Bronchial smooth muscle cell (primary cell): Measurements from ENCODE around the gene CLCF1. TPM values are rescaled to one million over a fixed set of nuclear protein-coding genes. Genes with fewer than 3 reads are reported as not detected.

ENCODE experiments used
- total RNA-seq: library from RNA; depleted of rRNA; stranded (reverse); fragments of >200 nt; gene quantifications from 2 replicates; pipeline ENCODE4 v1.2.1, GENCODE V29; 2014

Gene CLCF1
- total RNA-seq = 2.7 and 3.0 TPM in 2 replicates

GRCh38 chr11:67372993-67373647, at the start of gene CLCF1:
Gene CLCF1, minus strand, starts transcription at chr11:67373598. Its CDS starts 59 bp downstream, at chr11:67373539.

GRCh38 chr11:67415501-67416304, 42.3 kb upstream of the CLCF1 start, which contains the start of gene CARNS1:
Gene CARNS1, plus strand, starts transcription at chr11:67415678. Its CDS starts 522 bp downstream, at chr11:67416200.

GRCh38 chr11:67401495-67402191, 28.2 kb upstream of the CLCF1 start, which contains the start of gene PPP1CA:
Gene PPP1CA, minus strand, starts transcription at chr11:67401858. Its CDS starts 76 bp downstream, at chr11:67401782.

GRCh38 chr11:67391304-67392182, 18.1 kb upstream of the CLCF1 start, which contains the start of gene RAD9A:
Gene RAD9A, plus strand, starts transcription at chr11:67391986. Its CDS starts 59 bp downstream, at chr11:67392045.

GRCh38 chr11:67353317-67354074, 19.9 kb downstream of the CLCF1 start, which contains the start of gene POLD4:
Gene POLD4, minus strand, starts transcription at chr11:67353546. Its CDS starts 147 bp downstream, at chr11:67353399.

Other genes starting within 250 kb of the CLCF1 start
- gene GRK2, start 107.1 kb downstream of the CLCF1 start, total RNA-seq = 21.3 and 23.3 TPM in 2 replicates
- 26.6 and 32.3 TPM in 2 replicates for gene ANKRD13D, start 84.3 kb downstream of the CLCF1 start, total RNA-seq
- 16.2 and 19.1 TPM in 2 replicates for gene SSH3, start 70.1 kb downstream of the CLCF1 start, total RNA-seq
- gene POLD4, start 20.1 kb downstream of the CLCF1 start, total RNA-seq = 26.8 and 32.2 TPM in 2 replicates
- 5.0 and 6.3 TPM in 2 replicates for gene RAD9A, start 18.4 kb upstream of the CLCF1 start, total RNA-seq
- gene PPP1CA, start 28.3 kb upstream of the CLCF1 start, total RNA-seq = 72.2 and 109 TPM in 2 replicates
- not detected in 2 replicates for gene TBC1D10C, start 30.5 kb upstream of the CLCF1 start, total RNA-seq
- 0.09 and 0.16 TPM in 2 replicates for gene CARNS1, start 42.1 kb upstream of the CLCF1 start, total RNA-seq
- 28.4 and 43.7 TPM in 2 replicates for gene RPS6KB2, start 54.9 kb upstream of the CLCF1 start, total RNA-seq
- under 0.01 TPM in 1 of 2 replicates, not detected in the other for gene PTPRCAP, start 64.1 kb upstream of the CLCF1 start, total RNA-seq
- gene CORO1B, start 69.9 kb upstream of the CLCF1 start, total RNA-seq = 175 and 181 TPM in 2 replicates
- gene GPR152, start 79.1 kb upstream of the CLCF1 start, total RNA-seq = not detected in 2 replicates
- gene CABP4, start 81.8 kb upstream of the CLCF1 start, total RNA-seq = not detected in 2 replicates
- gene TMEM134, start 95.7 kb upstream of the CLCF1 start, total RNA-seq = 7.8 and 14.7 TPM in 2 replicates
- 138 and 208 TPM in 2 replicates for gene AIP, start 109.4 kb upstream of the CLCF1 start, total RNA-seq
- 10.7 and 16.4 TPM in 2 replicates for gene PITPNM1, start 131.8 kb upstream of the CLCF1 start, total RNA-seq
- 4.4 and 5.5 TPM in 2 replicates for gene CDK2AP2, start 134.6 kb upstream of the CLCF1 start, total RNA-seq
- not detected in 2 replicates for gene CABP2, start 149.8 kb upstream of the CLCF1 start, total RNA-seq
- 486 and 932 TPM in 2 replicates for gene GSTP1, start 210.2 kb upstream of the CLCF1 start, total RNA-seq
- gene NDUFV1, start 233.3 kb upstream of the CLCF1 start, total RNA-seq = 223 and 240 TPM in 2 replicates